ENCODE data around the gene RDH16. TPM values are rescaled to one million over a fixed set of nuclear protein-coding genes. Genes with fewer than 3 reads are reported as not detected.

Gene RDH16
- total RNA-seq, 6 donors from 2014 or later = 0.46 to 0.98 (median 0.54) TPM; not detected in 1

GRCh38 chr12:57003395-57003794, 46.0 kb upstream of the RDH16 start:
- ATAC-seq (ENCODE audit: low FRiP score in 2 of 2) = no peak
- no peak for DNase-seq
- Histone ChIP-seq H3K4me1 (peaks cover 24 to 47% (median 38%) of the 10 kb centered on the region in 4 donors), H3K27ac (no peak overlapping the region), H3K4me3 (no peak overlapping the region), H3K36me3 (peaks cover 18 to 51% (median 30%) of the 10 kb centered on the region in 4 donors), H3K27me3 (no peaks in the 10 kb centered on the region), H3K9me3 (no peaks in the 10 kb centered on the region)
- 91 to 93% methylated on average over 13 of the region's 13 CpGs for WGBS, 2 donors
- no peak for TF ChIP-seq EP300 (IDR thresholded peaks at IDR 0.05)
- no peak for TF ChIP-seq POLR2AphosphoS5 (IDR thresholded peaks at IDR 0.05)
- TF ChIP-seq CTCF (IDR thresholded peaks at IDR 0.05) = no peak
- no peak for TF ChIP-seq POLR2A (IDR thresholded peaks at IDR 0.05)

- no peak overlapping the region for H3K4me3 ChIP-seq
- ATAC-seq (ENCODE audit: low FRiP score in 2 of 2) (peak; percentile 55 to 71), DNase-seq (peak in 1 of 2 donors; percentile 78)
- H3K36me3 ChIP-seq = peaks cover 18 to 52% (median 30%) of the 10 kb centered on the region in 4 donors
- no peaks in the 10 kb centered on the region for H3K9me3 ChIP-seq
- TF ChIP-seq POLR2AphosphoS5 (IDR thresholded peaks at IDR 0.05) (peak in 1 of 2 donors; percentile 16), CTCF (IDR thresholded peaks at IDR 0.05) (peak; percentile 74 to 90 (median 82)), POLR2A (IDR thresholded peaks at IDR 0.05) (no peak)
- 29 to 43% methylated on average over 8 to 13 of the region's 13 CpGs for WGBS, 2 donors
- no peak overlapping the region for H3K27ac ChIP-seq
- H3K4me1 ChIP-seq = peaks cover 25 to 38% (median 35%) of the 10 kb centered on the region in 4 donors
- H3K27me3 ChIP-seq = no peaks in the 10 kb centered on the region
These were observed 44.1 kb upstream of the RDH16 start for GRCh38 chr12:57001448-57001906.

GRCh38 chr12:57000393-57000792, 43.0 kb upstream of the RDH16 start:
- no peak overlapping the region for H3K4me3 ChIP-seq
- 72 to 75% methylated on average over 1 of the region's 1 CpG for WGBS, 2 donors
- DNase-seq = no peak
- peaks cover 18 to 57% (median 30%) of the 10 kb centered on the region in 4 donors for H3K36me3 ChIP-seq
- H3K9me3 ChIP-seq = no peaks in the 10 kb centered on the region
- H3K27ac ChIP-seq = no peak overlapping the region
- H3K27me3 ChIP-seq = no peaks in the 10 kb centered on the region
- TF ChIP-seq POLR2AphosphoS5 (IDR thresholded peaks at IDR 0.05) (no peak), CTCF (IDR thresholded peaks at IDR 0.05) (no peak), EP300 (IDR thresholded peaks at IDR 0.05) (no peak), POLR2A (IDR thresholded peaks at IDR 0.05) (no peak)
- no peak for ATAC-seq (ENCODE audit: low FRiP score in 2 of 2)
- H3K4me1 ChIP-seq = peaks cover 20 to 39% (median 32%) of the 10 kb centered on the region in 4 donors

- TF ChIP-seq CTCF (IDR thresholded peaks at IDR 0.05) = no peak
- no peak for TF ChIP-seq POLR2A (IDR thresholded peaks at IDR 0.05)
- no peak for TF ChIP-seq EP300 (IDR thresholded peaks at IDR 0.05)
- TF ChIP-seq POLR2AphosphoS5 (IDR thresholded peaks at IDR 0.05) = no peak
- Histone ChIP-seq H3K27me3 (no peaks in the 10 kb centered on the region), H3K36me3 (peaks cover 18 to 57% (median 28%) of the 10 kb centered on the region in 4 donors), H3K9me3 (no peaks in the 10 kb centered on the region), H3K4me3 (no peak overlapping the region), H3K4me1 (peaks cover 14 to 34% (median 23%) of the 10 kb centered on the region in 4 donors), H3K27ac (no peak overlapping the region)
- ATAC-seq (ENCODE audit: low FRiP score in 2 of 2) (no peak), DNase-seq (no peak)
- 89 to 90% methylated on average over 4 of the region's 4 CpGs for WGBS, 2 donors
These were observed 42.0 kb upstream of the RDH16 start for GRCh38 chr12:56999456-56999855.

- peaks cover 14 to 34% (median 22%) of the 10 kb centered on the region in 4 donors for H3K4me1 ChIP-seq
- H3K36me3 ChIP-seq = peaks cover 16 to 53% (median 24%) of the 10 kb centered on the region in 4 donors
- no peaks in the 10 kb centered on the region for H3K9me3 ChIP-seq
- TF ChIP-seq POLR2A (IDR thresholded peaks at IDR 0.05) = no peak
- TF ChIP-seq POLR2AphosphoS5 (IDR thresholded peaks at IDR 0.05) = no peak
- TF ChIP-seq CTCF (IDR thresholded peaks at IDR 0.05) = no peak
- TF ChIP-seq EP300 (IDR thresholded peaks at IDR 0.05) = no peak
- ATAC-seq (ENCODE audit: low FRiP score in 2 of 2) (no peak), DNase-seq (no peak)
- no peaks in the 10 kb centered on the region for H3K27me3 ChIP-seq
- H3K27ac ChIP-seq = no peak overlapping the region
- WGBS, 2 donors = 49 to 52% methylated on average over 4 of the region's 4 CpGs
- H3K4me3 ChIP-seq = no peak overlapping the region
These were observed 41.6 kb upstream of the RDH16 start for GRCh38 chr12:56998981-56999380.
